IMR-90 (cell line): Measurements from ENCODE around the gene TMEM61.

Experiments
- MXI1 ChIP-seq: IDR thresholded peaks from 2 replicates; pipeline ENCODE4 v1.6.1; 2012; ENCODE audit warnings: low read depth, mild to moderate bottlenecking, low read length, moderate library complexity, borderline replicate concordance
- RAD21 ChIP-seq: IDR thresholded peaks from 2 replicates; pipeline ENCODE4 v1.6.1; 2012; ENCODE audit warnings: low read length, improper control_type of control experiment
- TF ChIP-seq, protein P1 (sequence below): conservative IDR thresholded peaks from 2 replicates; pipeline ENCODE4 v1.5.1; 2012; ENCODE audit warnings: mild to moderate bottlenecking, low read depth, low read length, improper control_type of control experiment

DNA sequence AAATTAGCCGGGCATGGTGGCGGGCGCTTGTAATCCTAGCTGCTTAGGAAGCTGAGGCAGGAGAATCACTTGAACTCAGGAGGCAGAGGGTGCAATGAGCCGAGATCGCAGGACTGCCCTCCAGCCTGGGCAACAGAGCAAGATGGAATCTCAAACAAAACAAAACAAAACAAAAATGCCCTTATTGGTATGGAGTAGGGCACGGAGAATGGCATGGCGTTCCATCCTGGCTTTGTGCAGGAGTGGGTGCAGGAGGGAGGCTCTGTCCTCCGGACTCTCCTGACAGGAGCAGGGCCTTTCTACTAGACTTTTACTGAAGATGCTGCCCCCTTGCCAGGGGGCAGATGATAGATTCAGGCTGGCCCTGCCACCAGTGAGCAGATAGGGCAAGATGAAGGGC lies 1.0 kb downstream of the TMEM61 start:
- TF ChIP-seq, protein P1, sequence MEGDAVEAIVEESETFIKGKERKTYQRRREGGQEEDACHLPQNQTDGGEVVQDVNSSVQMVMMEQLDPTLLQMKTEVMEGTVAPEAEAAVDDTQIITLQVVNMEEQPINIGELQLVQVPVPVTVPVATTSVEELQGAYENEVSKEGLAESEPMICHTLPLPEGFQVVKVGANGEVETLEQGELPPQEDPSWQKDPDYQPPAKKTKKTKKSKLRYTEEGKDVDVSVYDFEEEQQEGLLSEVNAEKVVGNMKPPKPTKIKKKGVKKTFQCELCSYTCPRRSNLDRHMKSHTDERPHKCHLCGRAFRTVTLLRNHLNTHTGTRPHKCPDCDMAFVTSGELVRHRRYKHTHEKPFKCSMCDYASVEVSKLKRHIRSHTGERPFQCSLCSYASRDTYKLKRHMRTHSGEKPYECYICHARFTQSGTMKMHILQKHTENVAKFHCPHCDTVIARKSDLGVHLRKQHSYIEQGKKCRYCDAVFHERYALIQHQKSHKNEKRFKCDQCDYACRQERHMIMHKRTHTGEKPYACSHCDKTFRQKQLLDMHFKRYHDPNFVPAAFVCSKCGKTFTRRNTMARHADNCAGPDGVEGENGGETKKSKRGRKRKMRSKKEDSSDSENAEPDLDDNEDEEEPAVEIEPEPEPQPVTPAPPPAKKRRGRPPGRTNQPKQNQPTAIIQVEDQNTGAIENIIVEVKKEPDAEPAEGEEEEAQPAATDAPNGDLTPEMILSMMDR: no peak
- TF ChIP-seq RAD21: no peak
- no peak for TF ChIP-seq MXI1
